KOPT-K1 (cell line): ENCODE measurements around the gene SH3BGRL.
"Not testable (repeated sequence)": the region's sequence is repeated elsewhere in the genome, so short reads cannot be mapped to it uniquely, and the experiment has no call there.

Source experiments
- H3K27ac ChIP-seq: fragments of 200-600 bp; sonication (generic); 2 replicates; pipeline ENCODE4 v1.5.1; 2016; ENCODE audit warnings: antibody characterized with exemption, mild to moderate bottlenecking, low read depth, low read length; ENCODE audit not compliant: poor library complexity, severe bottlenecking
- H3K36me3 ChIP-seq: fragments of 200-600 bp; sonication (generic); 2 replicates; pipeline ENCODE4 v1.5.1; 2017; ENCODE audit warnings: antibody characterized with exemption, mild to moderate bottlenecking, low read length, moderate library complexity; ENCODE audit not compliant: insufficient read depth
- H3K9me3 ChIP-seq: fragments of 200-600 bp; sonication (generic); 2 replicates; pipeline ENCODE4 v1.5.1; 2017; ENCODE audit warnings: antibody characterized with exemption, low read length, mild to moderate bottlenecking; ENCODE audit not compliant: insufficient read depth, poor library complexity, severe bottlenecking

The SH3BGRL gene

DNA sequence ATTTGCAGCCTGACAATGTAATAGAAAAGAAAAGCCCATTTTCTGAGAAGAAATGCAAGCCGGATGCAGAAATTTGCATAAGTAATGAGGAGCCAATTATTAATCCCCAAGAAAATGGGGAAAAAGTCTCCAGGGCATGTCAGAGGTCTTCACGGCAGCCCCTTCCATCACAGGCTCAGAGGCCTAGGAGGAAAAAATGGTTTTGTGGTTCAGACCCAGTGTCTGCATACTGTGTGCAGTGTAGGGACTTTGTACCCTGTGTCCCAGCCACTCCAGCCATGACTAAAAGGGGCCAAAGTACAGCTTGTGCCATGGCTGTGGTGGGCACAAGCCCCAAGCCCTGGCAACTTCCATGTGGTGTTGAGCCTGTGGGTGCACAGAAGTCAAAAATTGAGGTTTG is 92.2 kb downstream of the SH3BGRL start:
- peaks cover 4% of the 10 kb centered on the region for H3K36me3 ChIP-seq
- H3K27ac ChIP-seq = no peak overlapping the region

DNA sequence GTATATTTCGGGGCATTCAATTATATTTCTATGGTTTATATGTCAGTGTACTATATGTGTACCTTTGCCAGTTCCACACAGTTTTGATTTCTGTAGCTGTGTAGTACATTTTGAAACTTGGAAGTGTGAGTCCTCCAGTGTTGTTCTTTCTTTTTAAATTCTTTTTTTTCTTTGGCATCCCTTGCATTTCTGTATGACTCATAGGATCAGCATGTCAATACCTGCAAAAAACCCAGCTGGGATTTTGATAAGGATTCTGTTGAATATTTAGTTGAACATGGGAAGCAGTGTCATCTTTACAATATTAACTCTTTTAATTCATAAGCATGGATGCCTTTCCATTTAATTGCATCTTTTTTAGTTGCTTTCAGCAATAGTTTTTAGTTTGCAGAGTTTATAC is 100.0 kb downstream of the SH3BGRL start:
- Histone ChIP-seq H3K9me3 (no peaks in the 10 kb centered on the region), H3K27ac (no peak overlapping the region), H3K36me3 (peaks cover 4% of the 10 kb centered on the region; the same call in 1 of the 2 replicates)

More for the DNA sequence above, 92.2 kb downstream of the SH3BGRL start:
- peaks cover 44% of the 10 kb centered on the region for H3K9me3 ChIP-seq

DNA sequence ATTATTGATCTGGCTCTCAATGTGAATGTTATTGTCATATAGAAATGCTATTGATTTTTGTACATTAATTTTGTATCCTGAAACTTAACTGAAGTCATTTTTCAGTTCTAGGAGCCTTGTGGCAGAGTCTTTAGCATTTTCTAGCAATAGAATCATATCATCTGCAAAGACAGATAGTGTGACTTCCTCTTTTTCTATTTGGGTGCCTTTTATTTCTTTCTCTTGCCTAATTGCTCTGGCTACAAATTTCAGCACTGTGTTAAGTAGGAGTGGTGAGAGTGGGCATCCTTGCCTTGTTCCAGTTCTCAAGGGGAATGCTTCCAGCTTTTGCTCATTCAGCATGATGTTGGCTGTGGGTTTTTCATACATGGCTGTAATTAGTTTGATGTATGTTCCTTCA is 102.7 kb downstream of the SH3BGRL start:
- no peaks in the 10 kb centered on the region for H3K9me3 ChIP-seq
- no peak overlapping the region for H3K27ac ChIP-seq
- H3K36me3 ChIP-seq = no peaks in the 10 kb centered on the region

DNA sequence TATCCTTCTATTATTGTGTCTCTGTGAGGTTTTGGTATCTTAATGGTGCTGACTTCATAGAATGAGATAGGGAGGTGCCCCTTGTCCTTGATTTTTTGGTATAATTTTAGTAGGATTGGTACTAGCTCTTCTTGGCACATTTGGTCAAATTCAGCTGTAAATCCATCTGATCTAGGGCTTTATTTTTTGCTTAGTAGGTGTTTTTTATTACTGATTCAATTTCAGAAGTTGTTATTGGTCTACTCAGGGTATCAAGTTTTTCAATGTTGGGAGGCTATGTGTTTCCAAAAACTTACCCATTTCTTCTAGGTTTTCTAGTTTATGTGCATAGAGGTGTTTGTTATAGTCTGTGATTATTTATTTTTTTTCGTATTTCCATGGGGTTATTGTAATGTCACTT is 103.3 kb downstream of the SH3BGRL start:
- Histone ChIP-seq H3K9me3 (no peaks in the 10 kb centered on the region), H3K36me3 (no peaks in the 10 kb centered on the region), H3K27ac (no peak overlapping the region)

DNA sequence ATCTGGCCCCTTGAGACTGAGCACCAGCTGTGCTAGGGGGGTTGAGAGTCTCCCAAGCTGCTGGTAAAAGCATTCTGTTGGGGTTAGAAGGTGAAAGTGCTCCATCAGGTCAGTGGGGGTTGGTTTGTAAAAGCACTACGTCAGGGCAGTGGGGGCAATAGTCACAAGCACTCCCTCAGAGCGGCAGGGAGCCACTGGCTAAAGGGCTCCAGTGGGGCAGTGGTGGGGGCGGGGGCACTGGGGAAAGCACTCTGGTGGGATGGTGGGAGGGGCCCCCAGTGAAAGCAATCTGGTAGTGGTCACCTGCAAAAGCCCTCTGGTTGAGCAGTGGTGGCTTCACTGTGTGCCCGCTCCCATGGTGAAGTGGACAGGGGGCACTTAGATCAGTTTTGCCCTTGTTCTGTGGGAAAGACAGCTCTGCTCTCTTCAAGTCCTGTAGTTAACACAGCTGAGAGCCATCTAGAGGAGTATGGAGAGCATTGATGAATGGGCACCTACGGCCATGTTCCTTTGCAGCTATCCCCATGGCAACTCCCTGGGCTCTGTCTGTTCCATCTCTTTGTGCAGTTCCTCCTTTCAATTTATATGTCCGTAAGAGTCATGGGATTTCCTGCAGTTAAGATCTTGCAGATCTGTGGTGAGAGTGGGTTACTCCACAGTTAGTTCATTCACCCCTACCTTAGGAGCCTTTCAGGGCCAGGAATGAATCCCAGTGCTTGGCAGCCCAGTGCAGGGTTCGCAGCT is 106.4 kb downstream of the SH3BGRL start:
- Histone ChIP-seq H3K9me3 (no peaks in the 10 kb centered on the region), H3K27ac (no peak overlapping the region), H3K36me3 (no peaks in the 10 kb centered on the region)

DNA sequence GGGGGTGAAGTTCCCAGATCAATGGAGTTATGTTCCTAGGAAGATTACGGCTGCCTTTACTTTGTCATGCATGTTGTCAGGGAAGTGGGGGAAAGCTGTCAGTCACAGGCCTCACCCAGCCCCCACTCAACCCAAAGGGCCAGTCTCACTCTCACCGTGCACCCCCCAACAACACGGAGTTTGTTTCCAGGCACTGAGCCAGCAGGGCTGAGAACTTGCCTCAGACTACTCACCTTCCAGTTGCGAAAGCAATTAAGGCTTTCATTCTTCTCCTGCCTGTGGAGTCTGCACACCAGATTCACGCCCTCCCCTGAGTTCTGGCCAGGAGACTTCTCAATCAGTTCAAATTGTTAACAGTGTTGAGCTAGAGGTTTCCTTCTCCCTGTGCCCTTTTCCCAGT is 114.3 kb downstream of the SH3BGRL start:
- Histone ChIP-seq H3K9me3 (no peaks in the 10 kb centered on the region), H3K36me3 (no peaks in the 10 kb centered on the region), H3K27ac (no peak overlapping the region)

DNA sequence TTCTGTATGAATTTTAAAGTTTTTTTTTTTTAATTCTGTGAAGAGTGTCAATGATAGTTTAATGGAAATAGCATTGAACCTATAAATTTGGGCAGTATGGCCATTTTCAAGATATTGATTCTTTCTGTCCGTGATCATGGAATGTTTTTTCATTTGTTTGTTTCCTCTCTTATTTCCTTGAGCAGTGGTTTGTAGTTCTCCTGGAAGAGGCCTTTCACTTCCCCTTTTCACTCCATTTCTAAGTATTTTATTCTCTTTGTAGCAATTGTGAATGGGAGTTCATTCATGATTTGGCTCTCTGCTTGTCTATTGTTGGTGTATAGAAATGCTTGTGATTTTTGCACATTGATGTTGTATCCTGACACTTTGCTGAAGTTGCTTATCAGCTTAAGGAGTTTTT is 129.8 kb downstream of the SH3BGRL start:
- H3K36me3 ChIP-seq, H3K27ac ChIP-seq, H3K9me3 ChIP-seq: not testable (repeated sequence)

DNA sequence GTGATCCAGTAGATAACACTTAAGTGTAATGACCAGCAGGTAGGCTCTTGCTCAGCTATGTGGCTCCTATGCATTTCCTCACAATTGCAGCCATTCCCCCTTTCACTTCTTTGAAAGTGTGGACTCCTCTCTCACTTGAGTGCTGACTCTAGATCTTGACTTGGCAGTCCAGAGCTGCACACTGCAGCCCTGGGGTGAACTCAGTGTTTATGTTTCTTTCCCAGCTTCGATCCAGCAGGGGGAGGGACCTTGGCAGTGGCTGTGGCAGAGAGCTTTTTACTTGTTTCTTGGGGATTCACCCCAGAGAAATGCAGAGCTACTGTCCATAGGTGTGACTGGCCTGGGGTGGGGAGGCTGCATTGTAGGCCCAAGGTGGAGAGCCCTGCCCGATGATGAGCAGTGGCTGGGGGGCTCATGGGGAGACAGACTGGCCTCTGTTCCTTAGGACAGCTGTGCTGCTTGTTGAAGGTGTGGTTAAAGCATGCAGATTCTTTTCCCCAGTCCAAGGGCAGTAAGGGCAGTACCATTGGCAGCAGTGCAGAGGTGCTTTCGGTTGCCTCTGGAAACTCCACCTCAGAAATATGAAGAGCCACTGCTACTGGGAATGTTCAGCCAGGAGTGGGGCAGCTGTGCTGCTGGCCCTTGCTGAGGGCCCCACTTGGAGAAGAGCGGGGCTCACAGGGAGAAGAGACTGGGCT is 134.7 kb downstream of the SH3BGRL start:
- Histone ChIP-seq H3K36me3 (no peaks in the 10 kb centered on the region), H3K27ac (no peak overlapping the region), H3K9me3 (no peaks in the 10 kb centered on the region)

DNA sequence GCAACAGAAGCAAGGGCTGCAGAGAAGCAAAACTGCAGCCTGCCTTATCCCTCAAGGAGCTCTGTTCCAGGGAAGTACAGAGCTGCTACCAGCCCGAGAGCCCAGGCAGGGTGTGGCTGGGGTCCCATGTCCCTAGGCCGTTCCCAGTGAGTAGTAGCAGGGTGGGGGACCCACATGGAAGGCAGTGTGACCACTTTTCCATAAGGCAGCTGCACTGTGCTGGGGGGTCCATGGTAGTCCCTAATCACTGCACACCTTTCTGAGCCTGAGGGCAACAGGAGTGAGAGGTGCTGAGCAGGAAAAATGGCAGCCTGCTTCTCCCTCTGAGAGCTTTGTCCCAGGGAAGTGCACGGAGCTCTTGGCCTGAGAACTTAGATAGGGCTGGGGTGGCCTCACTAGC is 135.9 kb downstream of the SH3BGRL start:
- Histone ChIP-seq H3K9me3 (no peaks in the 10 kb centered on the region), H3K27ac (no peak overlapping the region), H3K36me3 (no peaks in the 10 kb centered on the region)

DNA sequence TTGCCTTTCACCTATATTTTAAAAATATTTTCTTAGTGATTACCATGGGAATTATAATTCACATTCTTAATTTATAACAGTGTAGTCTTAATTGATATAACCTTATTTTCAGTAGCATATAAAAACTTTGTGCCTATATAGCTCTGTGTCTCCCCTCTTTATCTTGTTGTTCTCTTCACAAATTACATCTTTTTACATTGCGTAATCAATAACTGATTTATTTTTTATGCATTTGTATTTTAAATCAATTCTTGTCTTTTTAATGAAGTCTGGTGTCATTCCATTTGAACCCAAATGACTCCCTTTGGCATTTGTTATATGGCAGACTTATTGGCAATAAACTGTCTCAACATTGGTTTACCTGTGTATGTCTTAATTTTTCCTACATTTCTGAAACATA is 137.0 kb downstream of the SH3BGRL start:
- Histone ChIP-seq H3K9me3 (no peaks in the 10 kb centered on the region), H3K27ac (no peak overlapping the region), H3K36me3 (no peaks in the 10 kb centered on the region)

DNA sequence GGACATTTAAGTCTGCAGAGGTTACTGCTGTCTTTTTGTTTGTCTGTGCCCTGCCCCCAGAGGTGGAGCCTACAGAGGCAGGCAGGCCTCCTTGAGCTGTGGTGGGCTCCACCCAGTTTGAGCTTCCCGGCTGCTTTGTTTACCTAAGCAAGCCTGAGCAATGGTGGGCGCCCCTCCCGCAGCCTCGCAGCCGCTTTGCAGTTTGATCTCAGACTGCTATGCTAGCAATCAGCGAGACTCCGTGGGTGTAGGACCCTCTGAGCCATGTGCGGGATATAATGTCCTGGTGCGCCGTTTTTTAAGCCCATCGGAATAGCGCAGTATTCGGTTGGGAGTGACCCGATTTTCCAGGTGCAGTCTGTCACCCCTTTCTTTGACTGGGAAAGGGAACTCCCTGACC is 143.4 kb downstream of the SH3BGRL start:
- H3K27ac ChIP-seq, H3K9me3 ChIP-seq, H3K36me3 ChIP-seq: not testable (repeated sequence)
